Inflammatory macrophage (primary cell): ENCODE measurements around the gene LPCAT3.

Experiments used
- DNase-seq, 2 donors: peaks; one replicate each; pipeline ENCODE4 v3.0.0-alpha.2; 2020 to 2022

Gene LPCAT3

DNA sequence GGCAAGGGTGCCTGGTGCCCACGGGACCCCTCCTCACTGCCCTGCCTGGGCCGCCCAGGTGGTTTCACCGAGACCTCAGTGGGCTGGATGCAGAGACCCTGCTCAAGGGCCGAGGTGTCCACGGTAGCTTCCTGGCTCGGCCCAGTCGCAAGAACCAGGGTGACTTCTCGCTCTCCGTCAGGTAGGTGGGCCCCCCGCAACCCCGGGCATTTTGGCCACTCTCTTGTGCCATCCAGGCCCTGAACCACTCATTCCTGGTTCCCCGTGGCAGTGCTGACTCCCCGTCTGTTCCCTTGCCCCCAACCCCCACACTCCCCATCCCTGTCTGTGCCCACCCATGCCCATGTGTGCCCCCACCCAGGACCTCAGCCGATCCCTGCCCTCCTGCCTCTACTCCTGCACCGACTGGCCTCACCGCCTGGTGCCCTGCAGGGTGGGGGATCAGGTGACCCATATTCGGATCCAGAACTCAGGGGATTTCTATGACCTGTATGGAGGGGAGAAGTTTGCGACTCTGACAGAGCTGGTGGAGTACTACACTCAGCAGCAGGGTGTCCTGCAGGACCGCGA lies 66.6 kb downstream of the LPCAT3 start:
- no peak for DNase-seq

DNA sequence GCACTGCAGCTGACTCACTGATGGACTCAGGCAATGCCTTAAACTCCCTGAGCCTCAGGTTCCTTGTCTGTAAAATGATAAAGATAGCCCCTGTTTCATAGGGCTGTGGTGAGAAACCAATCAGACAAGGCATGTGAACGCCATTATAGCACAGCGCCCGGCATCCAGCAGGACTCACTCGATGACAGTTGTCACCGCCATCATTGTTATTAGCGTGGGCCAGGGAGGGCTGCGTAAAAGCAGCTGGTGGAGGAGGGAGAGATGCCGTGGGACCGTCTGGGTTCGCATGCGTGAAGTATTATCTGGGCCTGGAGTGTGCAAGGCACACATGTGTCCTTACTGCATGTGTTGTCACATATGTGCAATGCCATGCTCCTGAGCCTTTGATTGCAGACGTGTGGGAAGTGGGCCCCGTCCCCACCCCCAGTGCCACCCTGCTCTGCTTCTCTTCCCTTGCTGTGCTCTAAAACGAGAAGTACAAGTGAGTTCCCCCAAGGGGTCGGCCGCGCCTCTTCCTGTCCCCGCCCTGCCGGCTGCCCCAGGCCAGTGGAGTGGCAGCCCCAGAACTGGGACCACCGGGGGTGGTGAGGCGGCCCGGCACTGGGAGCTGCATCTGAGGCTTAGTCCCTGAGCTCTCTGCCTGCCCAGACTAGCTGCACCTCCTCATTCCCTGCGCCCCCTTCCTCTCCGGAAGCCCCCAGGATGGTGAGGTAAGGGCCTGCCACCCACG lies 67.3 kb downstream of the LPCAT3 start, which contains the start of gene PTPN6:
PTPN6 (plus strand) TSS at position 546 of the 730 bp plus-strand sequence; CDS start at position 703, 157 bp downstream.
- peak; percentile 96 to 97 for DNase-seq

DNA sequence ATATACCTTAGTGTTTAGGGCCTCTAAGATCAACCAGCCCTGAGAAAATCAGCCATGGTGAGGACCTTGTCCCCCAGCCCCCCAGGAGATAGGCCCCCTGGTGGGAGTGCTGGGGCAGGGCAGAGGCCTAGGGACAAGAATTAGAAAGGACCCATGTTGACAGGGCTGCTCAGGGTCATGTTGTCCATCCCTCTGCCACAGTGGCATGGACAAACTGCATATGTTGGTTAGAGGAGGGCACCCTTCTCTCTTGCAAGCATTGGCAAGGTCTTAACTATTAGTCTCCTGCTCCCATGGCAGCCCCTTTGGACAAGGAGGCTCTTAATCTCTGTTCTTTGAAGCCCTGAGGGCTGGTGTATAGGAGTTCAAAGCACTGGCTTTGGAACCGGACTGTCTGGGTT lies 67.9 kb downstream of the LPCAT3 start:
- DNase-seq = no peak

DNA sequence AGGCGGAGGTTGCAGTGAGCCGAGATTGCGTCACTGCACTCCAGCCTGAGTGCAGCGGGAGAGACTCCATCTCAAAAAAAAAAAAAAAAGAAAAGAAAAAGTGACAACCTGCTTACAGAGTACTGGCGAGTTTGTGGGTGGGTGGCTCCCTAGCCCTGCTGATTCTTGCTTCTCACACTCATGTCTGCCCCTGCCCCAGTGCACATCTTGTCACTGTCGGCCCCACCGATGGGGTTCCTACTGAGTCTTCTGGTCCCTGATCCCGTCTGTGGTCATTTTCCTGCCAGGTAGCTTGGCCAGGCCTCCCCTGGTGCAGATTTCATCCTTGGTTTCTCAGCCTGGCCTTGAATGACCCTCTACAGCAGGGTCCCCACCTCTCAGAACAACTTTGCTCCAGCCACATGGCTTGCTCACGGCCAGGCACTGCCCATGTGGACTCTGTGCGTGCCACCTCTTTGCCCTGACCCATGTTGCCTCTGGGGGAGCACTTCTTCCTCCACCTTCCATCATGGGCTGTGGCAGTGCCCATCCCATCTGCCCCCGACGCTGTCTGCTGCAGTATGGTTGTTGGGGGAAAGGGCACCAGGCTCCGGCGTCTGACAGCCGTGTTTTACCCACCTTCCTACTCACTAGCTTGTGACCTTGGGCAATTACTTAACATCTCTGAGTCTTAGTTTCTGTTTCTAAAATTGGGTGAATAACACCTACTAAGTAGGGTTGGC lies 69.2 kb downstream of the LPCAT3 start:
- DNase-seq = peak; percentile 87 to 92

DNA sequence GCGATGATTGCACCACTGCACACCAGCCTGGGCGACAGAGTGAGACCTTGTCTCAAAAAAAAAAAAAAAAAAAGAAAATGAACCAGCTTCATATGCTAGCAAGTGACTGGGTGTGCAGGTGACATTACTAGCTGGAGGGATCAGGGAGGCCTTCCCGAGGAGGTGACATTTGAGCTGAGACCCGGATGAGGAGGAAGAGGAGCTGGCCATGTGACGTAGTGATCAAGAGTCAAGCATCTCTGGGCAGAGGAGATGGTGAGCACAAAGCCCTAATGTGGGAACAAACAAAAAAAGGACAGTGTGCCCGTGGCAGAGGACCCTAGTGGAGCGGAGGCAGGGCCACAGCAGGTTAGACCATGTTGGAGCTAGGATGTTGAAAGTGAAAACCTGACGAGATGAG lies 70.7 kb downstream of the LPCAT3 start:
- no peak for DNase-seq

DNA sequence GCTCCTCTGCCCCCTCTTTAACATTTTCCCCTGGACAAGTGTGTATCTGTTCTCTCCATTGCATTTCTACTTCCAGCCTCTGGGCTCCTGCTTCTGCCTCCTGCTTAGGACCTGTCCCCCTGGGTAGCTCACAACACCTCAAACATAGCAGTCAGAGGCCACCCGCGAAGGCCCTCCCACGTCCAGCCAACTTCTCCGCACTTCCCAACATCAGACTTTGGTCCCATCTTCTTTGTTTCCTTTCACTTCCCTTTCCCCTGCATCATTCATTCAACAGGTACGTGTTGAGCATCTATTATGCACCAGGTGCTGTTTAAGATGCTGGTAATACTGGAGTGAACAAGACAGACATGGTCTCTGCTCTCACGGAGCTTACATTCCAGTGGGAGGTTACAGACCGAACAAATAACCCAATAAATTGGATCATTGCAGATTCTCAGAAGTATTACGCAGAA lies 71.3 kb downstream of the LPCAT3 start:
- DNase-seq = no peak

DNA sequence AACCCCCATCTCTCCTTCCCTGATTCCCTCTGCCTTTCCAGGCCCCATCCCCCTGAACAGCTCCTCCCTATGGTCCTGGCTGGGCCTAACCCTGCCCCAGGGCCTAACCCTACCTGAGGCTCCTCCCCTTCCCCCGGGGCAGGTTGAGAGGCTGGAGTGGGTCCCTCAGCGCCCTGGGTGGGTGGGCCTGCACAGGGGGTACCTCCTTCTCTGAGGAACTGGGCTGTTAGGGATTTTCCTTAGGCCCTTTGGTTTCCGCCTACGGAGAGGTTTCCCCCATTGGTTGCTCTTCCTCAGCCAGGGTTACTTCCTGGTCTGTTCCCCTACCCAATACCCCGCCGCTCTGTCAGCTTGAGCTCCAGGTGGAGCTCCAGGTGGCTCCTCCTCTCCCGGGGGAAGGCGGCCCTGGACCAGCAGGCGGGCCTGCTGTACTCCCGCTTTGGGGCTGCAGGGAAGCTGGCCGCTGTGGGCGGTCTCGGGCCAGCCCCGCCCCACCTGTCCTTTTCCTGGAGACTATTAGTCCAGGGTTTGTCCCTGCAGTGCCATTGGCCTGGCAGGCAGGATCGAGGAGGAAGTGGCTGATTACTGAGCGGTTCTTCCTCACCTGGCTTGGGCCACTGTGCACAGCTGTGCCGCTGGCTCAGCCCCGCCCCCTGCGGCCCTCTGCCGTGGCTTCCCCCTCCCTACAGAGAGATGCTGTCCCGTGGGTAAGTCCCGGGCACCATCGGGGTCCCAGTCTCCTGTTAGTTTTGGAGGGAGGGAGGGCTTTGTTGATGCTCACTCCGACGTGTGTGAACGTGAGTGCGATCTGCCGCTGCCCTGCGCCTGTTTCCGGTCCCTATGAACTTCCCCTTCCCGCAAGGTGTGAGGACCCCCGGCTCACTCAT lies 72.0 kb downstream of the LPCAT3 start:
- DNase-seq = peak; percentile 26 to 66

DNA sequence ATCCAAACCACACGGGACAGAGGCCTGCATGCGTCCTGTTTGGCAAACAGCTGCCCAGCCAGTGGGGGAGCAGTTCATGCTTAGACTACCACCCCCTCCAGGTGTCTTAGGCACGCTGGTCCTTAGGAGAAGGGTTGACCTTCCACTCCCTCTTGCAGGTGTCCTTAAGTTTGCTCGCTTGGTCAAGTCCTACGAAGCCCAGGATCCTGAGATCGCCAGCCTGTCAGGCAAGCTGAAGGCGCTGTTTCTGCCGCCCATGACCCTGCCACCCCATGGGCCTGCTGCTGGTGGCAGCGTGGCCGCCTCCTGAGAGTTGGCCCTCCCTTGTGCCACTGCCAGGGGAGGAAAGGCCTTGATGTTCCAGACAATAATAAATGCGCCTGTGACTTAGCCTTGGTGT lies 72.7 kb downstream of the LPCAT3 start:
- no peak for DNase-seq

DNA sequence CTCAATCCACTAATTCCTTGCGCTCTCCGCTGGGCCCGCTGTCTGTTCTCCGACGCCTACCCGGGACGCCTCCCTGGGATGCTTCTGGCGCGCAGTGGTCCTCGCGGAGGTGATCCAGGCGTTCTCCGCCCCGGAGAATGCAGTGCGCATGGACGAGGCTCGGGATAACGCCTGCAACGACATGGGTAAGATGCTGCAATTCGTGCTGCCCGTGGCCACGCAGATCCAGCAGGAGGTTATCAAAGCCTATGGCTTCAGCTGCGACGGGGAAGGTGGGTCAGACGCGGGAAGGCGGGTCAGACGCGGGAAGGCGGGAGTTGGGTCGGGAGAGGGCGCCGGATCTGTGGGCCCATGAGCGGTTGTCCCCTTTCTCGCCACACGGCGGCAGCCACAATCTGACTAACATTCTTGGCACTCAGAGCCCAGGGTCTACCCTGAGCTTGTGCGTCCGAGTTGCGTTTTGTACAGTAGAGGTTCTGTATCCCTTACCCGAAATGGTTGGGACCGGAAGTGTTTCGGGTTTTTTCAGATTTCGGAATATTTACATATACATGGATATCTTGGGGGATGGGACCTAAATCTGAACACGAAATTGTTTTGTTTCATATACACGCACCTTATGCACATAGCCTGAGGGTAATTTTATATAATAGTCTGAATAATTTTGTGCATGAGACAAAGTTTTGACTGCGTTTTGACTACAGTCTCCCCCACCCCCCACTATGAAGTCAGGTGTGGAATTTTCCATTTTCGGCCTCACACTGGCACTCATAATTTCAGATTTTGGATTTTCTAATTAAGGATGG lies 73.7 kb downstream of the LPCAT3 start:
- DNase-seq = peak; percentile 88 to 90

DNA sequence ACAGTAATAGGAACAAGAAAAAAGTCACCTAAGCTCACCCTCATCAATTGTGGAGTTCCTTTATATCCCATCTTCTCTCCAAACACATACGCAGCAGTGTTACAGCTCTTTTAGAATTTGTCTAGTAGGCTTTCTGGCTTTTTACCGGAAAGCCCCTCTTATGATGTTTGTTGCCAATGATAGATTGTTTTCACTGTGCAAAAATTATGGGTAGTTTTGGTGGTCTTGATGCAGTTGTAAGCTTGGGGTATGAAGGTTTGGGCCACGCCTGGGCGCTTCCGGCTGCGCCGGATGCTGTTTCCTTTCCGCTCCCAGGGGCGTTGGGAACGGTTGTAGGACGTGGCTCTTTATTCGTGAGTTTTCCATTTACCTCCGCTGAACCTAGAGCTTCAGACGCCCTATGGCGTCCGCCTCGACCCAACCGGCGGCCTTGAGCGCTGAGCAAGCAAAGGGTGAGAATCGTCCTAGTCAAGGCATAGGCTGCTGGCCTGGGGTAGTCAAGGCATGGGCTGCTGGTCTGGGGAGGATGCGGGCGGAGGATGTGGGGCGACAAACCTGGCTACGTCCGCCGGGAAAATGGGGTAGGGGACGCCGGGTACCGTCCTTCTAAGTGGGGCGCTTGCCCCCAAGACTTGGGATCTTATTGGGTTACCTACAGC lies 74.4 kb downstream of the LPCAT3 start, which contains the start of the genes C12orf57 and RNU7-1:
C12orf57 (plus strand) TSS at position 301 of the 659 bp plus-strand sequence; CDS start at position 401, 100 bp downstream.
RNU7-1 (plus strand) TSS at position 95 of the 659 bp plus-strand sequence.
- peak; percentile 90 to 95 for DNase-seq

DNA sequence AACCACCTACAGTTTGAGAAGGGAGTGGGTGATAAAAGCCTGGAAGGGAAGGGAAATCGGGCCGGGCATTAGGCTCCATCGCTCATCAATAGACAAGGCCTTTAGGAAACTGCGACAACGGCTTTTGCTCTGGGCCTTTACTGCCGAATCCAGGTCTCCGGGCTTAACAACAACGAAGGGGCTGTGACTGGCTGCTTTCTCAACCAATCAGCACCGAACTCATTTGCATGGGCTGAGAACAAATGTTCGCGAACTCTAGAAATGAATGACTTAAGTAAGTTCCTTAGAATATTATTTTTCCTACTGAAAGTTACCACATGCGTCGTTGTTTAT lies 74.9 kb downstream of the LPCAT3 start:
- peak; percentile 84 to 87 for DNase-seq

DNA sequence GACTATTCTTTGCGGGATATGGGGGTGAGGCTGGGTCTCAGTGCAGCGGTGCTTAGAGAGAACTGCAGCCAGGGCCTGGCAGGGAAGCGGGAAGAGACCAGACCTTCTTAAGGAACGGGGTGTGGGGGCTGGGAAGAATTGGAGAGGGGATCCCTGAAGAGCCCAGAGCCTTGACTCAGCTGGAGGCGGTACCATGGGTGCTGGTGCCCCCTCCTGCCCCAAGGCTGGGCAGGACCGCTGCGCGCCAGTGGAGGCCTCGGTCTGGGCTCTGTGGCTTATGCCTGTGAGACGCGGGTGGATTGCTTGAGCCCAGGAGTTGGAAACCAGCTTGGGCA lies 76.0 kb downstream of the LPCAT3 start:
- DNase-seq = no peak

DNA sequence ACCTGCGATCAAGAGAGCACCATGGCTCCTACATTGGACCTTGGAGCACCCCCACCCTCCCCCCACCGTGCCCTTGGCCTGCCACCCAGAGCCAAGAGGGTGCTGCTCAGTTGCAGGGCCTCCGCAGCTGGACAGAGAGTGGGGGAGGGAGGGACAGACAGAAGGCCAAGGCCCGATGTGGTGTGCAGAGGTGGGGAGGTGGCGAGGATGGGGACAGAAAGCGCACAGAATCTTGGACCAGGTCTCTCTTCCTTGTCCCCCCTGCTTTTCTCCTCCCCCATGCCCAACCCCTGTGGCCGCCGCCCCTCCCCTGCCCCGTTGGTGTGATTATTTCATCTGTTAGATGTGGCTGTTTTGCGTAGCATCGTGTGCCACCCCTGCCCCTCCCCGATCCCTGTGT lies 76.5 kb downstream of the LPCAT3 start:
- no peak for DNase-seq

DNA sequence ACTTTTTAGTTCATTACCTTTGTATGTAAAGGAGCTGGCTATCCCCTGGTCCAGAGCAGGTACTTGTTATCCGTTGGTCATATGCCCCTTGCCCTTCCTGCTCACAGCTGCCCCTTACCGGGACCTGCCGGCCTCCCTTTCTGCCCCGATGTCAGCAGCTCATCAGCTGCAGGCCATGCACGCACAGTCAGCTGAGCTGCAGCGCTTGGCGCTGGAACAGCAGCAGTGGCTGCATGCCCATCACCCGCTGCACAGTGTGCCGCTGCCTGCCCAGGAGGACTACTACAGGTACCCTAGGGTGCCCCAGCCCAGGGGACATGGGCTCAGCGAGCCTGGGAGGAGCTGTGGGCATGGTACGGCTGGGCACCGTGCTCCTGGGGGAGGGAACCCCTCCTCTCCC lies 77.0 kb downstream of the LPCAT3 start:
- no peak for DNase-seq

DNA sequence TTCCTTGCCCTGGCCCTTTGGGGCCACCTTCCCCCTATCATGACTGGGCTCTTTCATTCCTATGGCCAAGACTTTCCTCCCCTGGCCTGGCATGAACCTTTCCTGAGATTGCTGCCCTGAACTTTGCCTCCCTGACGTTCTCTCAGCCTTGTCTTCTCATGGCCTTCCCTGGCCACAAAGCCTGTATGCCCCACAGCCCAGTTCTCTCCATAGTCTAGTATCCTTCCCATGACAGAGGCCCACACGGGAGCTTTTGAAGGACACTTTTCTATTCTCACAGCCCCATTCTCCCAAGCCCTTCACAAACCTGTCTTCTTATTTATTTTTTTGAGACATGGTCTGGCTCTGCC lies 79.1 kb downstream of the LPCAT3 start:
- no peak for DNase-seq

DNA sequence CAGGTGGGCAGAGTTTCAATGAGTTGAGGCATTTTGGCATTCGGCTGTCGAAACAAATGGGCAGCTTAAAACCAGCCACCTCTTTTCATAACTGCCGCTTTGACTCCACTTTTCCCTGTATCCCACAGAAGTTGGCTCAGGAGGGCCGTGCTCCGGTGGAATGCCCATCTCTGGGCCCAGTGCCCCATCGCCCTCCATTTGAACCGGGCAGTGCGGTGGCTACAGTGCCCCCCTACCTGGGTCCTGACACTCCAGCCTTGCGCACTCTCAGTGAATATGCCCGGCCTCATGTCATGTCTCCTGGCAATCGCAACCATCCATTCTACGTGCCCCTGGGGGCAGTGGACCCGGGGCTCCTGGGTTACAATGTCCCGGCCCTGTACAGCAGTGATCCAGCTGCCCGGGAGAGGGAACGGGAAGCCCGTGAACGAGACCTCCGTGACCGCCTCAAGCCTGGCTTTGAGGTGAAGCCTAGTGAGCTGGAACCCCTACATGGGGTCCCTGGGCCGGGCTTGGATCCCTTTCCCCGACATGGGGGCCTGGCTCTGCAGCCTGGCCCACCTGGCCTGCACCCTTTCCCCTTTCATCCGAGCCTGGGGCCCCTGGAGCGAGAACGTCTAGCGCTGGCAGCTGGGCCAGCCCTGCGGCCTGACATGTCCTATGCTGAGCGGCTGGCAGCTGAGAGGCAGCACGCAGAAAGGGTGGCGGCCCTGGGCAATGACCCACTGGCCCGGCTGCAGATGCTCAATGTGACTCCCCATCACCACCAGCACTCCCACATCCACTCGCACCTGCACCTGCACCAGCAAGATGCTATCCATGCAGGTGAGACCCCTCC lies 79.7 kb downstream of the LPCAT3 start:
- no peak for DNase-seq

DNA sequence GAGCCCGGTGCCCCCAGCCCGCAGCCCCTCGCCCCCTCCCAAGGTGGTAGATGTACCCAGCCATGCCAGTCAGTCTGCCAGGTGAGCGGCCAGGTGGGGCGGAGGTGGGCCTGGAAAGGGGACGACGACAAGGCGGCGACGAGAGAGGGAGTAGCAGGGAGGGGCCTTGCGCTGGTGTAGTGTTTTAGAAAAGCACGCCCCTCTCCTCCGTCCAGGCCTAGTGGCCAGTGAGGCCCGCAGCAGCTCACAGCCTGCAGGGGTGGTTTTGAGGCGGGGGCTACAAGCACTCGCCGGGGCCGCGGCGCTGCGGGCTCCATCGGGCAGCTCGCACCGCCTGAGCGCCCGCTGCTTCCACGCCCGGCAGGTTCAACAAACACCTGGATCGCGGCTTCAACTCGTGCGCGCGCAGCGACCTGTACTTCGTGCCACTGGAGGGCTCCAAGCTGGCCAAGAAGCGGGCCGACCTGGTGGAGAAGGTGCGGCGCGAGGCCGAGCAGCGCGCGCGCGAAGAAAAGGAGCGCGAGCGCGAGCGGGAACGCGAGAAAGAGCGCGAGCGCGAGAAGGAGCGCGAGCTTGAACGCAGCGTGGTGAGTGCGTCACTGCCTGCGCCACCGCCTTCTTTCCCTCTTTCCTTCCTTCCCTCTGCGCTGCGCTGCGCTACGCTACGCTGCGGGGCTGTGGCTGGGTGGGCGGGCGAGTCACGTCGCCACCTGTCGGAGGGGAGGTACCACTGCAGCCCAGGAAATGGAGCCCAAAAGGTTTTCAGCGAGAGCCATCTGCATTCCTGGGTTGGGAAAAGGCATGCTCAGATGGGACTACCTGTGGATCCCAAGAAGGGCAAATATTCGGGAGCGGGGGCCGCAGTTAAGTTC lies 80.6 kb downstream of the LPCAT3 start:
- DNase-seq = peak; percentile 94

DNA sequence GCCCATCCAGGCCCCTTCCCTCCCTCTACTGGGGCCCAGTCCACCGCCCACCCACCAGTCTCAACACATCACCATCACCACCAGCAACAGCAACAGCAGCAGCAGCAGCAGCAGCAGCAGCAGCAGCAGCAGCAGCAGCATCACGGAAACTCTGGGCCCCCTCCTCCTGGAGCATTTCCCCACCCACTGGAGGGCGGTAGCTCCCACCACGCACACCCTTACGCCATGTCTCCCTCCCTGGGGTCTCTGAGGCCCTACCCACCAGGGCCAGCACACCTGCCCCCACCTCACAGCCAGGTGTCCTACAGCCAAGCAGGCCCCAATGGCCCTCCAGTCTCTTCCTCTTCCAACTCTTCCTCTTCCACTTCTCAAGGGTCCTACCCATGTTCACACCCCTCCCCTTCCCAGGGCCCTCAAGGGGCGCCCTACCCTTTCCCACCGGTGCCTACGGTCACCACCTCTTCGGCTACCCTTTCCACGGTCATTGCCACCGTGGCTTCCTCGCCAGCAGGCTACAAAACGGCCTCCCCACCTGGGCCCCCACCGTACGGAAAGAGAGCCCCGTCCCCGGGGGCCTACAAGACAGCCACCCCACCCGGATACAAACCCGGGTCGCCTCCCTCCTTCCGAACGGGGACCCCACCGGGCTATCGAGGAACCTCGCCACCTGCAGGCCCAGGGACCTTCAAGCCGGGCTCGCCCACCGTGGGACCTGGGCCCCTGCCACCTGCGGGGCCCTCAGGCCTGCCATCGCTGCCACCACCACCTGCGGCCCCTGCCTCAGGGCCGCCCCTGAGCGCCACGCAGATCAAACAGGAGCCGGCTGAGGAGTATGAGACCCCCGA lies 81.4 kb downstream of the LPCAT3 start:
- peak in 1 of 2 donors; percentile 53 for DNase-seq
